Fibroblast of lung (primary cell): ENCODE measurements around the gene COL11A2. TPM values are rescaled to one million over a fixed set of nuclear protein-coding genes. Genes with fewer than 3 reads are reported as not detected.

ENCODE experiments used
- DNase-seq, 2 donors: peaks; one replicate each; pipeline versions ENCODE4 v3.0.0 to v3.0.0-alpha.2; 2010; ENCODE audit warnings: low read depth in 2 of 2
- H2AFZ ChIP-seq: 2 replicates; pipeline ENCODE4 v1.5.1; 2012; ENCODE audit warnings: low read length, control low read depth, inconsistent platforms
- H3K27ac ChIP-seq: 2 replicates; pipeline ENCODE4 v1.5.1; 2011; ENCODE audit warnings: low read length, control low read depth; ENCODE audit not compliant: insufficient read depth
- H3K27me3 ChIP-seq: 2 replicates; pipeline ENCODE4 v1.5.1; 2011; ENCODE audit warnings: mild to moderate bottlenecking, low read length; ENCODE audit not compliant: control insufficient read depth, insufficient read depth
- H3K36me3 ChIP-seq: 2 replicates; pipeline ENCODE4 v1.5.1; 2011; ENCODE audit warnings: low read length; ENCODE audit not compliant: control insufficient read depth, insufficient read depth
- H3K4me1 ChIP-seq: 2 replicates; pipeline ENCODE4 v1.5.1; 2011; ENCODE audit warnings: low read length; ENCODE audit not compliant: control insufficient read depth, insufficient read depth; ENCODE audit errors: extremely low read depth
- H3K4me2 ChIP-seq: 2 replicates; pipeline ENCODE4 v1.5.1; 2011; ENCODE audit warnings: low read length, control low read depth; ENCODE audit not compliant: insufficient read depth; ENCODE audit errors: extremely low read depth
- H3K4me3 ChIP-seq, 4 experiments: fragments of 200-600 bp in 1 of 4; sonication (generic) in 1 of 4; replicated peaks in 1 of 4; 2 replicates each; pipeline ENCODE4 v1.5.1; 2011 to 2016; ENCODE audit warnings: low read length in 4 of 4, low read depth in 3 of 4, mild to moderate bottlenecking in 3 of 4, control low read depth in 2 of 4, inconsistent platforms in 1 of 4, mixed read lengths in 1 of 4; ENCODE audit not compliant: insufficient read depth in 1 of 4; ENCODE audit errors: control extremely low read depth in 1 of 4
- H3K79me2 ChIP-seq: 2 replicates; pipeline ENCODE4 v1.5.1; 2012; ENCODE audit warnings: mild to moderate bottlenecking, low read length, inconsistent platforms; ENCODE audit not compliant: control insufficient read depth, insufficient read depth
- H3K9ac ChIP-seq: 2 replicates; pipeline ENCODE4 v1.5.1; 2011; ENCODE audit warnings: mild to moderate bottlenecking, low read length, control low read depth; ENCODE audit not compliant: insufficient read depth
- H3K9me3 ChIP-seq: 2 replicates; pipeline ENCODE4 v1.5.1; 2012; ENCODE audit warnings: low read depth, low read length; ENCODE audit not compliant: control insufficient read depth, insufficient read depth
- H4K20me1 ChIP-seq: 2 replicates; pipeline ENCODE4 v1.5.1; 2011; ENCODE audit warnings: low read length; ENCODE audit not compliant: control insufficient read depth, insufficient read depth; ENCODE audit errors: extremely low read depth
- EZH2 ChIP-seq: IDR thresholded peaks from 2 replicates; pipeline ENCODE4 v1.5.1; 2012; ENCODE audit warnings: low read length, control low read depth, mild to moderate bottlenecking; ENCODE audit errors: missing control alignments
- polyA plus RNA-seq, 2 donors: library from polyadenylated mRNA; depleted of rRNA in 1 of 2; stranded (reverse) in 1 of 2; unstranded in 1 of 2; fragments of >200 nt; gene quantifications; 2 replicates each; pipeline ENCODE4 v1.2.1, GENCODE V29; 2011 to 2012; ENCODE audit warnings: missing spikeins in 1 of 2
- total RNA-seq: library from RNA; depleted of rRNA; stranded (reverse); fragments of >200 nt; gene quantifications from 2 replicates; pipeline ENCODE4 v1.2.1, GENCODE V29; 2014
- TF ChIP-seq, protein P1 (sequence below), 2 donors: IDR thresholded peaks in 1 of 2; conservative IDR thresholded peaks in 1 of 2; 1 replicate in 1 of 2; 2 replicates in 1 of 2; pipeline ENCODE4 v1.5.1; 2011 to 2012; ENCODE audit warnings: low read length in 2 of 2, control low read depth in 1 of 2, inconsistent platforms in 1 of 2, low read depth in 1 of 2, mild to moderate bottlenecking in 1 of 2

Gene COL11A2
- total and polyA plus RNA-seq, 2 donors (not counting 1 experiment from before 2014, with no cell fraction given): 0.17 TPM

DNA sequence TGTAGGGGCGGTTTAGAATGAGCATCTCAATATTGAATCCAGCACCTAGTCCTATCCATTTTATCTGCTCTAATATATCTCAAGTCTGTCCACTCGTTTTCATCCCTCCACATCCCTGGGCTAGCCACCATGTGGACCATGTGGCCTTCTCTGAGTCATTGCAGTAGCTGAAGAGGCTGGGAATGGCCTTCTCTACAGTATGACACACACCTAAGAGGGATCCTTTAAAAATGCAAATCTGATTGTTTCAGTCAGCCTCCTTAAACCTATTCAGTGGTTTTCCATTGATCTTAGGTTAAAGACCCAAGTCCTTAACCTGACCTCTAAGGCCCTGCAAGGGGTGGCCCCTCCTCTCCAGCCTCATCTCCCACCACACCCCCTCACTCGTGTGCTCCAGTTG lies 25.4 kb upstream of the COL11A2 start:
- Histone ChIP-seq H4K20me1 (no peaks in the 10 kb centered on the region), H2AFZ (no peak overlapping the region), H3K27ac (no peak overlapping the region), H3K9me3 (no peaks in the 10 kb centered on the region), H3K4me3 (no peak overlapping the region), H3K4me1 (peaks cover 3% of the 10 kb centered on the region), H3K4me2 (no peak overlapping the region), H3K27me3 (peaks cover 16% of the 10 kb centered on the region), H3K9ac (no peak overlapping the region), H3K36me3 (no peaks in the 10 kb centered on the region), H3K79me2 (no peaks in the 10 kb centered on the region)
- TF ChIP-seq, protein P1, sequence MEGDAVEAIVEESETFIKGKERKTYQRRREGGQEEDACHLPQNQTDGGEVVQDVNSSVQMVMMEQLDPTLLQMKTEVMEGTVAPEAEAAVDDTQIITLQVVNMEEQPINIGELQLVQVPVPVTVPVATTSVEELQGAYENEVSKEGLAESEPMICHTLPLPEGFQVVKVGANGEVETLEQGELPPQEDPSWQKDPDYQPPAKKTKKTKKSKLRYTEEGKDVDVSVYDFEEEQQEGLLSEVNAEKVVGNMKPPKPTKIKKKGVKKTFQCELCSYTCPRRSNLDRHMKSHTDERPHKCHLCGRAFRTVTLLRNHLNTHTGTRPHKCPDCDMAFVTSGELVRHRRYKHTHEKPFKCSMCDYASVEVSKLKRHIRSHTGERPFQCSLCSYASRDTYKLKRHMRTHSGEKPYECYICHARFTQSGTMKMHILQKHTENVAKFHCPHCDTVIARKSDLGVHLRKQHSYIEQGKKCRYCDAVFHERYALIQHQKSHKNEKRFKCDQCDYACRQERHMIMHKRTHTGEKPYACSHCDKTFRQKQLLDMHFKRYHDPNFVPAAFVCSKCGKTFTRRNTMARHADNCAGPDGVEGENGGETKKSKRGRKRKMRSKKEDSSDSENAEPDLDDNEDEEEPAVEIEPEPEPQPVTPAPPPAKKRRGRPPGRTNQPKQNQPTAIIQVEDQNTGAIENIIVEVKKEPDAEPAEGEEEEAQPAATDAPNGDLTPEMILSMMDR (conservative IDR thresholded peaks at IDR 0.05 in 1 of 2, IDR thresholded peaks at IDR 0.05 in 1 of 2; ENCODE audit: low read depth in 1 of 2, low read length in 2 of 2): no peak
- TF ChIP-seq EZH2: no peak
- DNase-seq: no peak

DNA sequence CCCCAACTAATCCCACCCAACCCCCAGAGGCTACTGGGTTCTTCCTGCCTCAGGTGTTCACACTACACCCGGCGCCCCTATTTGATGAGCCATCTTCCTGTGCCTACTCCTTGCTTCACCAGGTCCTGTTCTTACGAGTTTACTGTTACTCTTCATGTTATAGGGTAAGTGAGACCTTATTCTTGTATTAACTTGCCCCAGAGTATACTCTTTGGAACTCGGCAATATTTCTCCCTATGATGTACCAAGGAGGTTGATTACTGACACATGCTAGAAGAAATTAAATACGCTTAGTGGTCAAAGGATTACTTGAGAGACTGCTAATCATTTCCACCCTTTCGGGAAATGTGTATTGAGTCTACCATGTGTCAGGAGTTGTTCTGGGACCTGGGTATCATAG lies 25.0 kb upstream of the COL11A2 start:
- no peaks in the 10 kb centered on the region for H3K9me3 ChIP-seq
- no peak for DNase-seq
- H3K27me3 ChIP-seq: peaks cover 16% of the 10 kb centered on the region
- no peaks in the 10 kb centered on the region for H3K79me2 ChIP-seq
- TF ChIP-seq EZH2: no peak
- TF ChIP-seq, protein P1 (conservative IDR thresholded peaks at IDR 0.05 in 1 of 2, IDR thresholded peaks at IDR 0.05 in 1 of 2; ENCODE audit: low read depth in 1 of 2, low read length in 2 of 2): no peak
- H3K27ac ChIP-seq: no peak overlapping the region
- H3K4me1 ChIP-seq: peaks cover 4% of the 10 kb centered on the region
- H3K4me2 ChIP-seq: no peak overlapping the region
- H2AFZ ChIP-seq: no peak overlapping the region
- H3K36me3 ChIP-seq: no peaks in the 10 kb centered on the region
- H3K9ac ChIP-seq: no peak overlapping the region
- H3K4me3 ChIP-seq: no peak overlapping the region
- H4K20me1 ChIP-seq: no peaks in the 10 kb centered on the region

DNA sequence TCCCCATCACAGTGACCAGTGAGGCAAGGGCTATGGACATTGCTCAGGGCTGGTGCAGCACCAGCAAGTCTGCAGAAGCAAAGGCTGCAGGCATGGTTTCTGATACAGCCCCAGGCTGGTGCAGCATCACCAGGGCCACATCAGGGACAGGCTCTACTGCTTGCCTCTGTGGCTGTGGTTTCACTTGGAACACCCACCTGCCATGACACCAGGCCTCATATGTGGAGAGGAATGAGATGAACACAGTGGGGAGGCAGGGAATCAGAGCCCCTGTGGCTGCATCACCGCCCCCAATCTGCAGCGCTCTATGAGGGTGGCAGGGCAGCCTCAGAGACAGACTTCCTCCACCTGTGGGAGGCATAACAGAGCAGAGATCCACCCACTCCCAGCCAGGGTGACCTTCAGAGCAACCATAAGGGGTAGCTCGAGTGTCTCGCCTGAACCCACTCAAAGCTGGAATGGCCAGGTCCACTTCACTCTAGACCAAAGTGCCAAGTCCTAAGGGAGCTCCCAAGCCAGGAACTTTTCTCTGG lies 23.9 kb upstream of the COL11A2 start:
- Histone ChIP-seq H3K36me3 (peaks cover 6% of the 10 kb centered on the region), H2AFZ (no peak overlapping the region), H3K9ac (no peak overlapping the region), H3K27ac (no peak overlapping the region), H3K79me2 (no peaks in the 10 kb centered on the region), H3K4me3 (no peak overlapping the region), H3K9me3 (no peaks in the 10 kb centered on the region), H3K4me2 (no peak overlapping the region), H3K4me1 (peaks cover 5% of the 10 kb centered on the region), H4K20me1 (no peaks in the 10 kb centered on the region), H3K27me3 (peaks cover 14% of the 10 kb centered on the region)
- DNase-seq: no peak
- TF ChIP-seq, protein P1 (conservative IDR thresholded peaks at IDR 0.05 in 1 of 2, IDR thresholded peaks at IDR 0.05 in 1 of 2; ENCODE audit: low read depth in 1 of 2, low read length in 2 of 2): no peak
- no peak for TF ChIP-seq EZH2
